Nephron progenitor cell (in vitro differentiated cells): ENCODE measurements around the gene DEAF1.

Experiments used
- DNase-seq: peaks from one replicate; pipeline ENCODE4 v3.0.0; 2021
- H3K27ac Mint-ChIP-seq: 2 replicates; pipeline ENCODE4 v1.8.0; 2021; ENCODE audit warnings: mild to moderate bottlenecking, moderate library complexity, mixed read lengths
- H3K27me3 Mint-ChIP-seq: 2 replicates; pipeline ENCODE4 v1.8.0; 2021; ENCODE audit warnings: mild to moderate bottlenecking, low read depth, mixed read lengths; ENCODE audit not compliant: poor library complexity
- H3K36me3 Mint-ChIP-seq: 2 replicates; pipeline ENCODE4 v1.8.0; 2021; ENCODE audit warnings: low read depth, mixed read lengths
- H3K4me1 Mint-ChIP-seq: 2 replicates; pipeline ENCODE4 v1.8.0; 2021; ENCODE audit warnings: mixed read lengths
- H3K4me3 Mint-ChIP-seq: 2 replicates; pipeline ENCODE4 v1.8.0; 2021; ENCODE audit warnings: mild to moderate bottlenecking, moderate library complexity, mixed read lengths
- H3K9me3 Mint-ChIP-seq: 2 replicates; pipeline ENCODE4 v1.8.0; 2021; ENCODE audit warnings: mild to moderate bottlenecking, moderate library complexity, mixed read lengths
- CTCF ChIP-seq: fragments of 200-600 bp; sonication (generic); IDR thresholded peaks from 2 replicates; pipeline ENCODE4 v1.5.0; 2021; ENCODE audit warnings: antibody characterized with exemption

Gene DEAF1

GRCh38 chr11:719214-720016 lies 24.4 kb upstream of the DEAF1 start:
- Mint-ChIP-seq H3K4me1 (peaks cover 12% of the 10 kb centered on the region), H3K4me3 (peak overlapping the region; percentile 50), H3K27me3 (peaks cover 72% of the 10 kb centered on the region), H3K36me3 (no peaks in the 10 kb centered on the region), H3K27ac (no peak overlapping the region), H3K9me3 (peaks cover 18% of the 10 kb centered on the region)
- DNase-seq, result no peak
- TF ChIP-seq CTCF, result no peak

- H3K36me3 Mint-ChIP-seq, result no peaks in the 10 kb centered on the region
- no peak overlapping the region for H3K4me3 Mint-ChIP-seq
- peaks cover 24% of the 10 kb centered on the region for H3K9me3 Mint-ChIP-seq
- no peak for TF ChIP-seq CTCF
- no peak overlapping the region for H3K27ac Mint-ChIP-seq
- peaks cover 34% of the 10 kb centered on the region for H3K27me3 Mint-ChIP-seq
- peaks cover 18% of the 10 kb centered on the region for H3K4me1 Mint-ChIP-seq
- DNase-seq, result no peak
Measured at GRCh38 chr11:714436-714835, 19.4 kb upstream of the DEAF1 start.

- H3K4me3 Mint-ChIP-seq, result no peak overlapping the region
- H3K27ac Mint-ChIP-seq, result no peak overlapping the region
- H3K4me1 Mint-ChIP-seq, result peaks cover 23% of the 10 kb centered on the region
- peaks cover 5% of the 10 kb centered on the region for H3K9me3 Mint-ChIP-seq
- no peak for TF ChIP-seq CTCF
- H3K36me3 Mint-ChIP-seq, result no peaks in the 10 kb centered on the region
- peaks cover 23% of the 10 kb centered on the region for H3K27me3 Mint-ChIP-seq
- no peak for DNase-seq
Measured at GRCh38 chr11:709109-709997, 14.3 kb upstream of the DEAF1 start.

- no peak for TF ChIP-seq CTCF
- Mint-ChIP-seq H3K4me3 (no peak overlapping the region), H3K27ac (no peak overlapping the region), H3K9me3 (no peaks in the 10 kb centered on the region), H3K4me1 (peaks cover 23% of the 10 kb centered on the region), H3K36me3 (no peaks in the 10 kb centered on the region), H3K27me3 (peaks cover 23% of the 10 kb centered on the region)
- no peak for DNase-seq
Measured at GRCh38 chr11:708511-708910, 13.5 kb upstream of the DEAF1 start.

- Mint-ChIP-seq H3K36me3 (no peaks in the 10 kb centered on the region), H3K9me3 (no peaks in the 10 kb centered on the region), H3K4me1 (peaks cover 23% of the 10 kb centered on the region), H3K27me3 (peaks cover 23% of the 10 kb centered on the region), H3K27ac (no peak overlapping the region), H3K4me3 (no peak overlapping the region)
- no peak for DNase-seq
- no peak for TF ChIP-seq CTCF
Measured at GRCh38 chr11:707817-708420, 12.9 kb upstream of the DEAF1 start.
